Stimulated activated memory B cell treated with anti-CD40 and anti-IgM and Interleukin-4, amounts not matched to agents 10 μg/mL and 1 μg/mL and 100 μg/mL, for 72 hours (primary cell): ENCODE data around the gene C9orf153.

Experiments
- ATAC-seq: fragments of 150-1000 bp; cut with Tn5 transposase; 2 replicates; pipeline ENCODE4 v1.10.0; 2021
- H3K27ac Mint-ChIP-seq: one replicate; pipeline ENCODE4 v1.8.0; 2022; ENCODE audit warnings: mild to moderate bottlenecking, mixed read lengths
- H3K27me3 Mint-ChIP-seq: one replicate; pipeline ENCODE4 v1.8.0; 2022; ENCODE audit warnings: mixed read lengths
- H3K36me3 Mint-ChIP-seq: one replicate; pipeline ENCODE4 v1.8.0; 2022; ENCODE audit warnings: mixed read lengths
- H3K4me1 Mint-ChIP-seq: one replicate; pipeline ENCODE4 v1.8.0; 2022; ENCODE audit warnings: mixed read lengths
- H3K4me3 Mint-ChIP-seq: one replicate; pipeline ENCODE4 v1.8.0; 2022; ENCODE audit warnings: mild to moderate bottlenecking, moderate library complexity, mixed read lengths
- H3K9me3 Mint-ChIP-seq: one replicate; pipeline ENCODE4 v1.8.0; 2022; ENCODE audit warnings: mixed read lengths

The C9orf153 gene

DNA sequence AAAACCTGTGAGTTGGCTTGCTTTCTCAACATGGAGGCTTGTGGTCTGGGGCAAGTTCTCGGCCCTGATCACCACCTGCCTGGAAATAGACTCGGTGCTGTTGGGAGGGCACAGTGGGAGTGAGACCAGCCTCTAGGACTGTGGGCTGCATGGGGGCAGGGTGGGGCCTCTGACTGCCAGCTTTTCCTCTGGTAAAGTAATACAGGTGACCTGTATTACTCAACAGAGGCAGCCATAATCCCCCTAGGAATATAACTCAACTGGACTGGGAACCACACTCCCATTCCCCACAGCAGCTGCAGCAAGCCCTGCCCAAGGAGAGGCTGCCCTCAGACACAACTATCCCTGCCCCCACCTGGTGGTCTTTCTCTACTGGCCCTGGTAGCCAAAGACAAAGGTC is 72.8 kb downstream of the C9orf153 start:
- Mint-ChIP-seq H3K27ac (no peak overlapping the region), H3K27me3 (peaks cover 18% of the 10 kb centered on the region), H3K9me3 (peaks cover 18% of the 10 kb centered on the region), H3K36me3 (no peaks in the 10 kb centered on the region), H3K4me1 (no peaks in the 10 kb centered on the region), H3K4me3 (no peak overlapping the region)
- ATAC-seq, result no peak

DNA sequence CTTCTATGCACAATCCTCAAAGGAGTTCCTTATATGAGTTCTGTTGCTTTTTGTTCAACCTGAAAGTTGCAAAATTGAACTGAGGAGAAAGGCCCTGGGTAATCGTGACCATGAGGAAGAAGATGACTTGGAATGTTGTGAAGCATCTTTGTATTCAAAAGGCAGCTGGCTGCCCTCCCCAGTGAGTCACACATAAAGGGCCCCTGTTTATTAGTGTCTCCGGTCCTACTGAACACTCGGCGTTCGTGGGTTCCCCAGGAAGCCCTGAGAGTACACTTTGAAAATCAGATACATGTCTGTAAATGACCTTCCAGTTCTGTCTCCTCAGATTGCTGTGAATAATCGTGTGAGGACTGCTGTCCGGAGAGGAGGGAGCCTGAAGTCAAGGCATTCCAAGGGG is 73.6 kb downstream of the C9orf153 start:
- H3K4me1 Mint-ChIP-seq, result no peaks in the 10 kb centered on the region
- H3K36me3 Mint-ChIP-seq, result no peaks in the 10 kb centered on the region
- ATAC-seq, result no peak
- no peak overlapping the region for H3K27ac Mint-ChIP-seq
- peaks cover 18% of the 10 kb centered on the region for H3K27me3 Mint-ChIP-seq
- H3K4me3 Mint-ChIP-seq, result no peak overlapping the region
- peaks cover 10% of the 10 kb centered on the region for H3K9me3 Mint-ChIP-seq

DNA sequence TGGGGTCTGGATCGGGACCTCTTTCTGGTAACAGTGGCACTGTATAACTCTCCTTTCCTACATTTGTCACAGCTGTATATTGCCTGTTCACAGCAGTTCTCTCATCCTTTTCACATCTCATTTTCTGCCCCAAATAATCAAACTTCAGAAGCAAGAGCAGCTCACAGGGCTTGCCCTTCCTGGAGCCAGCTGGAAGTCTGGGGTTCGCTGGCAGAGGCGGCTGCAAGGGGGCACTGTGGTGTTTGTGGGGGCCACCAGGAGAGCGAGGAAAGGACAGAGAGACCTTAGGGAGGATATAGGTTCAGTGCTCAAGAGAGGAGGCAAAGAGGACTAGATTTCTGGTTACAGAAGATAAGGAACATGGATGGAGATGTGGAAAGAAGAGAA is 75.3 kb downstream of the C9orf153 start:
- Mint-ChIP-seq H3K27ac (no peak overlapping the region), H3K27me3 (peaks cover 18% of the 10 kb centered on the region), H3K36me3 (no peaks in the 10 kb centered on the region), H3K9me3 (peaks cover 6% of the 10 kb centered on the region), H3K4me1 (no peaks in the 10 kb centered on the region), H3K4me3 (no peak overlapping the region)
- no peak for ATAC-seq

DNA sequence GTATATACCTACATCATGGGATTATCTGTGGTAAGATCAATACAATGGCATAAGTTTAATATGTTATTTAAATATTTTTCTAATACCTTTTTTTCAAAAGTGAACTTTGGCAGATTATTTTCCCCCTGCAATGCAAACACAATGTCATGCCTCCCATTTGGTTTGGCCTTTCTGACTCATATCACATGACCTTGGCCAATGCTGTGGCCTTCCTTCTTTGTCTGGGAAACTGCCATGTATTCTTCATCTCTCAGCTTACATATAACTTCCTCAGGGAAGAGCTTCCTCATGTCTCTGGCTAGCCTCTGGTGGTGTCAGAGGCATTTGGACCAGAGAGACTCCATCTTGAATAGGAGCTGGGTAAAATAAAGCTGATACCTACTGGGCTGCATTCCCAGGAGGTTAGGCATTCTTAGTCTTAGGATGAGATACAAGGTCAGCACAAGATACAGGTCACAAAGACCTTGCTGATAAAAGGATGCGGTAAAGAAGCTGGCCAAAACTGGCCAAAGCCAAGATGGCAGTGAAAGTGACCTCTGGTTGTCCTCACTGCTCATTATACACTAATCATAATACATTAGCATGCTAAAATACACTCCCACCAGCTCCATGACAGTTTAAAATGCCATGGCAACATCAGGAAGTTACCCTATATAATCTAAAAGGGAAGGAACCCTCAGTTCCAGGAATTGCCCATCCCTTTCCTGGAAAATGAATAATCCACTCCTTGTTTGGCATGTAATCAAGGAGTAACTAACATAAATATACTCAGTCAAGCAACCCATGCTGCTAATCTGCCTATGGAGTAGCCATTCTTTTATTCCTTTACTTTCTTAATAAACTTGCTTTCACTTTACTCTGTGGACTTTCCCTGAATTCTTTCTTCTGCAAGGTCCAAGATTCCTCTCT is 76.0 kb downstream of the C9orf153 start:
- peaks cover 18% of the 10 kb centered on the region for H3K27me3 Mint-ChIP-seq

GRCh38 chr9:86181379-86182315 is 77.8 kb downstream of the C9orf153 start:
- peaks cover 18% of the 10 kb centered on the region for H3K27me3 Mint-ChIP-seq
- no peaks in the 10 kb centered on the region for H3K4me1 Mint-ChIP-seq
- no peak overlapping the region for H3K4me3 Mint-ChIP-seq

More for the DNA sequence above, 76.0 kb downstream of the C9orf153 start:
- H3K27ac Mint-ChIP-seq, result no peak overlapping the region
- H3K9me3 Mint-ChIP-seq, result peaks cover 6% of the 10 kb centered on the region
- no peaks in the 10 kb centered on the region for H3K36me3 Mint-ChIP-seq
- H3K4me1 Mint-ChIP-seq, result no peaks in the 10 kb centered on the region
- no peak for ATAC-seq
- H3K4me3 Mint-ChIP-seq, result no peak overlapping the region

DNA sequence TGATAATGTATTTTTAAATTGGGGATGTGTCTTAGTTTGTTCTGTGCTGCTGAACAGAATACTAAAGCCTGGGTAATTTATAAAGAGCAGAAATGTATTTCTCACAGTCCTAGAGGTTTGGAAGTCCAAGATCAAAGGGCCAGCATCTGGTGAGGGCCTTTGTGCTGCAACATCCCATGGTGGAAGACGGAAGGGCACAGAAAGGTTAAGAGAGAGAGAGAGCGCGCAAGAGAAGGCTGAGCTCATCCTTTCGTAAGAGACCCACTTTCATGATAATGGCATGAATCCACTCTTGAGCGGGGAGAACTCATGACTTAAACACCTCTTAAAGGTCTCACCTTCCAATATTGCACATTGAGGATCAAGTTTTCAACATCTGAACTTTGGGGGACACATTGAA is 81.0 kb downstream of the C9orf153 start:
- H3K36me3 Mint-ChIP-seq, result no peaks in the 10 kb centered on the region
- ATAC-seq, result no peak
- H3K27ac Mint-ChIP-seq, result no peak overlapping the region

More at GRCh38 chr9:86181379-86182315, 77.8 kb downstream of the C9orf153 start:
- ATAC-seq, result no peak
- Mint-ChIP-seq H3K27ac (no peak overlapping the region), H3K9me3 (peaks cover 6% of the 10 kb centered on the region), H3K36me3 (no peaks in the 10 kb centered on the region)

GRCh38 chr9:86177995-86178394 is 81.5 kb downstream of the C9orf153 start:
- no peak overlapping the region for H3K27ac Mint-ChIP-seq
- H3K36me3 Mint-ChIP-seq, result no peaks in the 10 kb centered on the region
- no peak for ATAC-seq
- no peak overlapping the region for H3K4me3 Mint-ChIP-seq
- no peaks in the 10 kb centered on the region for H3K27me3 Mint-ChIP-seq
- H3K9me3 Mint-ChIP-seq, result no peaks in the 10 kb centered on the region
- no peaks in the 10 kb centered on the region for H3K4me1 Mint-ChIP-seq

More for the DNA sequence above, 81.0 kb downstream of the C9orf153 start:
- Mint-ChIP-seq H3K9me3 (no peaks in the 10 kb centered on the region), H3K4me1 (no peaks in the 10 kb centered on the region), H3K27me3 (no peaks in the 10 kb centered on the region), H3K4me3 (no peak overlapping the region)

DNA sequence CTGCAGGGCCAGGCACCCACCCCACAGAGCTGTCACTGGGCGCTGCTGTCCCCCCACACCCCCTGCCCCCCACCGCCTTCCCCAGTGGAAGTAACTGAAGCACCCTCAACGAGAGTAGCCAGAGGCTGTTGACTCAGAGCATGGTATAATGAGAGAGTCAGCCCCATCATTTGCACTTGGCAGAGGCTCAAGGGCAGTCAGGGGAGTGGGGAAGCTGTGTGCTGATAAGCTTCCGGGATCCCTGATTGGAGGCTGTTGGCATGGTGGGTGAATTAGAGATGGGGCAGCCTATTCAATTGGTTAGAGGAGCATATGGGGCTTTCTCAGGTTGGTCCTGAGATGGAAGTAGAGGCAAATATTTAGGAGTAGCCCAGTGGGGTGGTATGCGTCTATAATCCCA is 83.0 kb downstream of the C9orf153 start:
- H3K36me3 Mint-ChIP-seq, result no peaks in the 10 kb centered on the region
- ATAC-seq, result no peak
- H3K27ac Mint-ChIP-seq, result no peak overlapping the region
- H3K27me3 Mint-ChIP-seq, result no peaks in the 10 kb centered on the region
- no peaks in the 10 kb centered on the region for H3K4me1 Mint-ChIP-seq
- H3K9me3 Mint-ChIP-seq, result no peaks in the 10 kb centered on the region
- H3K4me3 Mint-ChIP-seq, result no peak overlapping the region

- no peaks in the 10 kb centered on the region for H3K4me1 Mint-ChIP-seq
- H3K9me3 Mint-ChIP-seq, result no peaks in the 10 kb centered on the region
- no peak for ATAC-seq
- no peaks in the 10 kb centered on the region for H3K27me3 Mint-ChIP-seq
- H3K27ac Mint-ChIP-seq, result no peak overlapping the region
- H3K4me3 Mint-ChIP-seq, result no peak overlapping the region
- no peaks in the 10 kb centered on the region for H3K36me3 Mint-ChIP-seq
These were observed 83.6 kb downstream of the C9orf153 start for GRCh38 chr9:86175743-86176456.

- no peaks in the 10 kb centered on the region for H3K36me3 Mint-ChIP-seq
- H3K9me3 Mint-ChIP-seq, result no peaks in the 10 kb centered on the region
- H3K27me3 Mint-ChIP-seq, result no peaks in the 10 kb centered on the region
- no peak overlapping the region for H3K27ac Mint-ChIP-seq
- H3K4me1 Mint-ChIP-seq, result no peaks in the 10 kb centered on the region
- no peak overlapping the region for H3K4me3 Mint-ChIP-seq
- ATAC-seq, result no peak
These were observed 84.2 kb downstream of the C9orf153 start for GRCh38 chr9:86175223-86175622.
